GM20000 (cell line): Measurements from ENCODE around the gene RNF168.
"Not testable (repeated sequence)": the region's sequence is repeated elsewhere in the genome, so short reads cannot be mapped to it uniquely, and the experiment has no call there.

Experiments
- DNase-seq: peaks from one replicate; pipeline ENCODE4 v3.0.0; 2012; ENCODE audit warnings: low spot score
- CTCF ChIP-seq: IDR thresholded peaks from 2 replicates; pipeline ENCODE4 v1.5.1; 2012; ENCODE audit warnings: mild to moderate bottlenecking, control low read depth; ENCODE audit errors: extremely low read depth, missing control alignments

Gene RNF168

GRCh38 chr3:196523841-196524240 is 20.3 kb upstream of the RNF168 start:
- DNase-seq = no peak
- TF ChIP-seq CTCF = no peak

GRCh38 chr3:196521291-196521690 is 17.7 kb upstream of the RNF168 start:
- DNase-seq = not testable (repeated sequence)

GRCh38 chr3:196519718-196520082 is 16.1 kb upstream of the RNF168 start:
- TF ChIP-seq CTCF = no peak
- no peak for DNase-seq

- no peak for TF ChIP-seq CTCF
- peak; percentile 25 for DNase-seq
These were observed 15.6 kb upstream of the RNF168 start for GRCh38 chr3:196518966-196519717.

- no peak for DNase-seq
- TF ChIP-seq CTCF = no peak
These were observed 14.4 kb upstream of the RNF168 start for GRCh38 chr3:196517919-196518318.

GRCh38 chr3:196517162-196517800 is 13.7 kb upstream of the RNF168 start:
- no peak for DNase-seq
- TF ChIP-seq CTCF = no peak

GRCh38 chr3:196514913-196515621 is 11.5 kb upstream of the RNF168 start, which contains the start of gene SMCO1:
SMCO1 (minus strand) TSS chr3:196515346; CDS start chr3:196515209, 137 bp downstream.
- TF ChIP-seq CTCF = no peak
- DNase-seq = no peak
